ENCODE measurements around the gene WFIKKN2. TPM values are rescaled to one million over a fixed set of nuclear protein-coding genes. Genes with fewer than 3 reads are reported as not detected.

WFIKKN2 gene
- total RNA-seq, 1 experiment from 2014 or later: 0.05 TPM

DNA sequence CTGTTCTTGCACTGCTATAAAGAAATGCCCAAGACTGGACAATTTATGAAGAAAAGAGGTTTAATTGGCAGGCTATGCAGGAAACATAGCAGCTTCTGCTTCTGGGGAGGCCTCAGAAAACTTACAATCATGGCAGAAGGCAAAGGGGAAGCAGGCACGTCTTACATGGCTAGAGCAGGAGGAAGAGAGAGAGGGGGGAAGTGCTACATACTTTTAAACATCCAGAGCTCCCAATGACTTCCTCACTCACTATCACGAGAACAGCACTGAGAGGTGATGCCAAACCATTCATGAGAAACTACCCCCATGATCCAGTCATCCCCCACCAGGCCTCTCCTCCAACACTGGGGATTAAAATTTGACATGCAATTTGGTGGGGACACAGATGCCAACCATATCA lies 13.3 kb downstream of the WFIKKN2 start:
- H3K4me2 ChIP-seq (ENCODE audit: low read length): no peak overlapping the region
- no peak for ATAC-seq
- H3K79me2 ChIP-seq (ENCODE audit: insufficient read depth, low read length): no peaks in the 10 kb centered on the region
- no peak overlapping the region for H2AFZ ChIP-seq (ENCODE audit: low read depth, low read length, poor library complexity, severe bottlenecking)
- ChIA-PET POLR2A (interaction anchor here (1.4 kb wide), 1 partner anchor 18 kb away, joined by 6 read pairs; the partner anchor contains the start of gene TOB1), RAD21 (ENCODE audit: low non-redundant PET in 1 of 2, low total read pairs in 2 of 2, uncharacterized antibody in 2 of 2, unreplicated experiment in 2 of 2) (interaction anchor here (1.1 to 1.3 kb wide), 2 partner anchors 101 to 107 kb away, joined by 3 read pairs; no protein-coding TSS in a partner anchor), CTCF (interaction anchor here (1.2 to 1.5 kb wide), 4 partner anchors 15 to 107 kb away, joined by 3 to 4 read pairs (median 4); no protein-coding TSS in a partner anchor)
- BruUV-seq (replicated peaks): no TSS peak
- no peak overlapping the region for H3K9ac ChIP-seq (ENCODE audit: low read length)
- H3K4me1 ChIP-seq (ENCODE audit: control insufficient read depth in 1 of 2, insufficient read depth in 2 of 2, low read length in 2 of 2): peaks cover 5 to 23% of the 10 kb centered on the region in 2 experiments
- intact Hi-C loops (cut with micrococcal nuclease): no loop called here
- no peaks in the 10 kb centered on the region for H4K20me1 ChIP-seq (ENCODE audit: insufficient read depth)
- no peak overlapping the region for H3K27ac ChIP-seq (ENCODE audit: low read depth, low read length)
- no peaks in the 10 kb centered on the region for H3K27me3 ChIP-seq (ENCODE audit: insufficient read depth, low read length)
- DNase-seq (ENCODE audit: low read depth, low spot score): no peak
- no peak for TF ChIP-seq TCF7L2 (IDR thresholded peaks at IDR 0.05; ENCODE audit: borderline replicate concordance, extremely low read depth, insufficient read depth, insufficient read length)
- TF ChIP-seq, protein P1, sequence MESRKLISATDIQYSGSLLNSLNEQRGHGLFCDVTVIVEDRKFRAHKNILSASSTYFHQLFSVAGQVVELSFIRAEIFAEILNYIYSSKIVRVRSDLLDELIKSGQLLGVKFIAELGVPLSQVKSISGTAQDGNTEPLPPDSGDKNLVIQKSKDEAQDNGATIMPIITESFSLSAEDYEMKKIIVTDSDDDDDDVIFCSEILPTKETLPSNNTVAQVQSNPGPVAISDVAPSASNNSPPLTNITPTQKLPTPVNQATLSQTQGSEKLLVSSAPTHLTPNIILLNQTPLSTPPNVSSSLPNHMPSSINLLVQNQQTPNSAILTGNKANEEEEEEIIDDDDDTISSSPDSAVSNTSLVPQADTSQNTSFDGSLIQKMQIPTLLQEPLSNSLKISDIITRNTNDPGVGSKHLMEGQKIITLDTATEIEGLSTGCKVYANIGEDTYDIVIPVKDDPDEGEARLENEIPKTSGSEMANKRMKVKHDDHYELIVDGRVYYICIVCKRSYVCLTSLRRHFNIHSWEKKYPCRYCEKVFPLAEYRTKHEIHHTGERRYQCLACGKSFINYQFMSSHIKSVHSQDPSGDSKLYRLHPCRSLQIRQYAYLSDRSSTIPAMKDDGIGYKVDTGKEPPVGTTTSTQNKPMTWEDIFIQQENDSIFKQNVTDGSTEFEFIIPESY (IDR thresholded peaks at IDR 0.05; ENCODE audit: extremely low read depth, insufficient replicate concordance, low read length): no peak
- no peak for TF ChIP-seq CBX3 (IDR thresholded peaks at IDR 0.05; ENCODE audit: low read depth)
- no peak for TF ChIP-seq SRF (IDR thresholded peaks at IDR 0.05; ENCODE audit: low read depth)
- no peak for TF ChIP-seq EZH2phosphoT487 (IDR thresholded peaks at IDR 0.05; ENCODE audit: borderline replicate concordance)
- TF ChIP-seq JUND (IDR thresholded peaks at IDR 0.05): no peak
- TF ChIP-seq ELF1 (IDR thresholded peaks at IDR 0.05; ENCODE audit: borderline replicate concordance, low read depth): no peak
- TF ChIP-seq FOSL1 (IDR thresholded peaks at IDR 0.05; ENCODE audit: low read depth): no peak
- TF ChIP-seq POLR2A (IDR thresholded peaks at IDR 0.05; ENCODE audit: borderline replicate concordance, extremely low read depth, insufficient read depth, insufficient read length): no peak
- TF ChIP-seq CEBPB (IDR thresholded peaks at IDR 0.05; ENCODE audit: low read depth): no peak
- no peak for TF ChIP-seq SIN3A (IDR thresholded peaks at IDR 0.05; ENCODE audit: low read depth)
- no peak for TF ChIP-seq EGR1 (IDR thresholded peaks at IDR 0.05; ENCODE audit: low read depth)
- no peak for TF ChIP-seq RAD21 (IDR thresholded peaks at IDR 0.05; ENCODE audit: low read depth)
- no peak for TF ChIP-seq ZFX (IDR thresholded peaks at IDR 0.05)
- no peak for TF ChIP-seq SP1 (IDR thresholded peaks at IDR 0.05; ENCODE audit: low read depth)
- no peak for TF ChIP-seq YY1 (IDR thresholded peaks at IDR 0.05; ENCODE audit: extremely low read depth, insufficient replicate concordance, low read depth, low read length)
- TF ChIP-seq, protein P2, sequence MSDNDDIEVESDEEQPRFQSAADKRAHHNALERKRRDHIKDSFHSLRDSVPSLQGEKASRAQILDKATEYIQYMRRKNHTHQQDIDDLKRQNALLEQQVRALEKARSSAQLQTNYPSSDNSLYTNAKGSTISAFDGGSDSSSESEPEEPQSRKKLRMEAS (IDR thresholded peaks at IDR 0.05): no peak
- H3K36me3 ChIP-seq (ENCODE audit: control insufficient read depth in 1 of 2, insufficient read depth in 2 of 2, low read length in 2 of 2): no peaks in the 10 kb centered on the region
- H3K9me3 ChIP-seq (ENCODE audit: control insufficient read depth in 1 of 2, insufficient read depth in 1 of 2, low read depth in 1 of 2, low read length in 2 of 2): no peaks in the 10 kb centered on the region
- H3K4me3 ChIP-seq (replicated peaks in 1 of 2; ENCODE audit: low read depth in 1 of 2, low read length in 2 of 2): no peak overlapping the region
- no peaks in the 10 kb centered on the region for H3K9me2 ChIP-seq (ENCODE audit: insufficient read depth)
